ENCODE results near the gene FCRLA. TPM values are rescaled to one million over a fixed set of nuclear protein-coding genes. Genes with fewer than 3 reads are reported as not detected.

FCRLA gene
- polyA plus RNA-seq, 2 of the 4 experiments (the other 2 are of a cell fraction) = 0.10 TPM; not detected in 1

- CTCF ChIA-PET = interaction anchor here (1.0 to 1.8 kb wide), 2 partner anchors 31 to 330 kb away, joined by 4 to 9 read pairs; no protein-coding TSS in a partner anchor
- no peak for FAIRE-seq
Observed at GRCh38 chr1:161707503-161707902, 474 bp downstream of the FCRLA start.

DNA sequence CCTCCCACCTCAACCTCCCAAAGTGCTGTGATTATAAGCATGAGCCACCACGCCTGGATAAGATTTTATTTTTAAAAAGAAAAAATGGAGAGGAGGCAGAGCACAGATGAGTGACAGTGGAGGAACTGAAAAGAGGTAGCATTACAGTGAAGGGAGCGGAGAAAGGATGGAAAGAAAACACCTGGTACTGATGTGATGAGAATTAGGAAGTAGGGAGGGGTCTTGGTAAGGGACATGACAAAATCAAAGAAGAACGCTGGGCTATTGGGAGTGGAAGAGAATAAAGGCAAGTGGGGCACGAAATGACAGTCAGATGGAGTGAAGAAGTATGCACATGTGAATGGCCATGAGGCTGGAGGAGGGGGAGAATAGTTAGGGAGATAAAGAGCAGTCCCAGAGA, 2.3 kb downstream of the FCRLA start:
- ChIA-PET POLR2A (no interaction called here), CTCF (interaction anchor here (1.2 kb wide), 1 partner anchor 17 kb away, joined by 4 read pairs; no protein-coding TSS in a partner anchor)
- no peak overlapping the region for H3K4me2 ChIP-seq
- no peak for ATAC-seq
- 58% methylated on average over 4 of the region's 4 CpGs for WGBS (ENCODE audit: missing lambda C conversion rate)
- H3K4me3 ChIP-seq = no peak overlapping the region
- H3K27ac ChIP-seq = no peak overlapping the region
- no peaks in the 10 kb centered on the region for H3K4me1 ChIP-seq
- no peak for DNase-seq (ENCODE audit: low read depth in 1 of 2, low spot score in 1 of 2)
- FAIRE-seq = no peak
- H3K9me3 ChIP-seq = no peaks in the 10 kb centered on the region
- TF ChIP-seq EHF (CRISPR knock-in tag; IDR thresholded peaks at IDR 0.05) (no peak), SMC3 (IDR thresholded peaks at IDR 0.05) (no peak), CTCF (IDR thresholded peaks at IDR 0.05) (no peak), USF2 (IDR thresholded peaks at IDR 0.05) (no peak), HOXB13 (CRISPR knock-in tag; IDR thresholded peaks at IDR 0.05; ENCODE audit: low read depth) (no peak), TP53 (CRISPR knock-in tag; IDR thresholded peaks at IDR 0.05) (no peak), EHMT2 (IDR thresholded peaks at IDR 0.05; ENCODE audit: low read depth) (no peak)
- TF ChIP-seq, protein P1, sequence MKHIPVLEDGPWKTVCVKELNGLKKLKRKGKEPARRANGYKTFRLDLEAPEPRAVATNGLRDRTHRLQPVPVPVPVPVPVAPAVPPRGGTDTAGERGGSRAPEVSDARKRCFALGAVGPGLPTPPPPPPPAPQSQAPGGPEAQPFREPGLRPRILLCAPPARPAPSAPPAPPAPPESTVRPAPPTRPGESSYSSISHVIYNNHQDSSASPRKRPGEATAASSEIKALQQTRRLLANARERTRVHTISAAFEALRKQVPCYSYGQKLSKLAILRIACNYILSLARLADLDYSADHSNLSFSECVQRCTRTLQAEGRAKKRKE (CRISPR knock-in tag; IDR thresholded peaks at IDR 0.05; ENCODE audit: low read depth) = no peak

More at GRCh38 chr1:161707503-161707902, 474 bp downstream of the FCRLA start:
- WGBS (ENCODE audit: missing lambda C conversion rate) = 72% methylated on average over 2 of the region's 2 CpGs
- DNase-seq (ENCODE audit: low read depth in 1 of 2, low spot score in 1 of 2) (no peak), ATAC-seq (no peak; a peak in 1 of 6 replicates)
- no peak for TF ChIP-seq FOSL2 (IDR thresholded peaks at IDR 0.05)
- TF ChIP-seq FOSL2 (CRISPR knock-in tag; IDR thresholded peaks at IDR 0.05) = no peak
- no peak for TF ChIP-seq KDM5A (IDR thresholded peaks at IDR 0.05)
- no peak for TF ChIP-seq USF2 (IDR thresholded peaks at IDR 0.05)
- TF ChIP-seq NFE2L2 (conservative IDR thresholded peaks at IDR 0.05; ENCODE audit: low read length) = no peak
- TF ChIP-seq CEBPB (IDR thresholded peaks at IDR 0.05) = no peak
- TF ChIP-seq NPAS2 (CRISPR knock-in tag; IDR thresholded peaks at IDR 0.05; ENCODE audit: borderline replicate concordance) = no peak
- TF ChIP-seq MAFK (IDR thresholded peaks at IDR 0.05; ENCODE audit: partially characterized antibody) = no peak
- no peak for TF ChIP-seq KDM1A (IDR thresholded peaks at IDR 0.05; ENCODE audit: low read depth)
- TF ChIP-seq NR3C1 (IDR thresholded peaks at IDR 0.05) = no peak
- no peak for TF ChIP-seq REST (IDR thresholded peaks at IDR 0.05)
- no peak for TF ChIP-seq FOSB (CRISPR knock-in tag; IDR thresholded peaks at IDR 0.05)
- TF ChIP-seq HOXB5 (CRISPR knock-in tag; IDR thresholded peaks at IDR 0.05) = no peak
- no peak for TF ChIP-seq CHD2 (IDR thresholded peaks at IDR 0.05; ENCODE audit: low read length, partially characterized antibody)
- TF ChIP-seq, protein P2, sequence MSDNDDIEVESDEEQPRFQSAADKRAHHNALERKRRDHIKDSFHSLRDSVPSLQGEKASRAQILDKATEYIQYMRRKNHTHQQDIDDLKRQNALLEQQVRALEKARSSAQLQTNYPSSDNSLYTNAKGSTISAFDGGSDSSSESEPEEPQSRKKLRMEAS (IDR thresholded peaks at IDR 0.05) = no peak
- TF ChIP-seq SREBF2 (IDR thresholded peaks at IDR 0.05) = no peak
- TF ChIP-seq, protein P3, sequence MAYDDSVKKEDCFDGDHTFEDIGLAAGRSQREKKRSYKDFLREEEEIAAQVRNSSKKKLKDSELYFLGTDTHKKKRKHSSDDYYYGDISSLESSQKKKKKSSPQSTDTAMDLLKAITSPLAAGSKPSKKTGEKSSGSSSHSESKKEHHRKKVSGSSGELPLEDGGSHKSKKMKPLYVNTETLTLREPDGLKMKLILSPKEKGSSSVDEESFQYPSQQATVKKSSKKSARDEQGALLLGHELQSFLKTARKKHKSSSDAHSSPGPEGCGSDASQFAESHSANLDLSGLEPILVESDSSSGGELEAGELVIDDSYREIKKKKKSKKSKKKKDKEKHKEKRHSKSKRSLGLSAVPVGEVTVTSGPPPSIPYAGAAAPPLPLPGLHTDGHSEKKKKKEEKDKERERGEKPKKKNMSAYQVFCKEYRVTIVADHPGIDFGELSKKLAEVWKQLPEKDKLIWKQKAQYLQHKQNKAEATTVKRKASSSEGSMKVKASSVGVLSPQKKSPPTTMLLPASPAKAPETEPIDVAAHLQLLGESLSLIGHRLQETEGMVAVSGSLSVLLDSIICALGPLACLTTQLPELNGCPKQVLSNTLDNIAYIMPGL (CRISPR knock-in tag; IDR thresholded peaks at IDR 0.05; ENCODE audit: borderline replicate concordance) = no peak
- TF ChIP-seq SMC3 (IDR thresholded peaks at IDR 0.05) = no peak
- no peak for TF ChIP-seq ZFP36 (IDR thresholded peaks at IDR 0.05; ENCODE audit: borderline replicate concordance, partially characterized antibody)
- Histone ChIP-seq H3K27ac (no peak overlapping the region), H3K4me3 (no peak overlapping the region), H3K9me3 (no peaks in the 10 kb centered on the region), H3K4me2 (no peak overlapping the region), H3K4me1 (peaks cover 5% of the 10 kb centered on the region; the same call in 2 of the 3 replicates)
- POLR2A ChIA-PET = no interaction called here

Data from A549 (cell line).